Cardiac atrium fibroblast (primary cell): ENCODE results near the gene CSF2RB. TPM values are rescaled to one million over a fixed set of nuclear protein-coding genes. Genes with fewer than 3 reads are reported as not detected.

ENCODE experiments used
- total RNA-seq: library from RNA; depleted of rRNA; stranded (reverse); fragments of >200 nt; gene quantifications from 2 replicates; pipeline ENCODE4 v1.2.3, GENCODE V29; 2015

Gene CSF2RB
- 0.18 and 2.6 TPM in 2 replicates for total RNA-seq

DNA sequence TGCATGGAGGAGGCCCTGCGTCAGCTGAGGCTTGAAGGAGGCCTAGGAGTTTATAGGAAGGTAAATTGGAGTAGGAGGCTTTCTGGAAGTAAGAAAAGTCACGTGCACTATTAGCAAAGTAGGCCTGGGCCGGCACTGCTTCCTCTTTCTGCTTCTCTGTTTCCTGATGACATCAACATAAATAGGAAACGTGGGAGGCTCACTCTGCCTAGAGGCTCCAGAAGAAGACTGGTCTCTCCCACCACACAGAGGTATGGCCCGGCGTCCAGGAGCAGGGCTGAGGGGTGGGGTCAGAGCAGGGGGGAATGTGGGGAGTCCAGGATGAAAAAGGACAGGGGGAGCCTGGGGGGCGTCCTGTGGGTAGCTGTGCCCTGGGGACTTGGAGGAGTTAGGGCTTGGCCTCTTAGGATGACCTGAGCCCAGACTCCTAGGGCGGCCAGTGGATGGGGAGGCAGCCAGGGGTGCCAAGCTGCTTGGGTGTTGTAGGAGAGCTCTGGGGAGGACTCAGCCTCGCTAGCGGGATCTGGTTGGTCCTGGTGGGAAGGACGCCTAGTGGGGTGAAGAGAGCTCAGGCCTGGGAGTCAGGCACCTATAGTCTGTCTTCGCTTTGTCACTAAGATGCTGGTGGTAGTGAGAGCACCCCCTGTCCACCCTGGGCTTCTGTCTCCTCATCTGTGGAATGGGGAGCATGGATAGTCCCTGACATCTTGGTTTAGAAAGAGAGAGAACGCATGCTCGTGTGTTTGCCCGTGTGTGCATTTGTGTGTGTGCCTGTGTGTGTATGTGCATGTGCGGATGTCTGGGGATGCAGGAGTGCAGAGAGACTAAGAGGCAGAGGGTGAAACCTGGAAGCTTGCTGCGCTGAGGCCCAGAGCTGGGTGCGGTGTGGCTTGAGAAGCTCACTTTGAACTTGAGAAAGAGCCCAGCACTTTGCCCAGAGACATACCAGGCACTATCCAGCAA, at the start of gene CSF2RB:
CSF2RB (plus strand) TSS at position 202 of the 963 bp plus-strand sequence. CDS start 8,580 bp downstream, outside the sequence.

Other genes starting within 250 kb of the CSF2RB start
- not detected in 2 replicates for gene CACNG2, start 209.9 kb upstream of the CSF2RB start, total RNA-seq
- 8.4 and 17.9 TPM in 2 replicates for gene IFT27, start 137.5 kb upstream of the CSF2RB start, total RNA-seq
- gene PVALB, start 96.6 kb upstream of the CSF2RB start, total RNA-seq, result not detected in 2 replicates
- not detected in 2 replicates for gene NCF4, start 52.6 kb upstream of the CSF2RB start, total RNA-seq
- 49.4 and 56.7 TPM in 2 replicates for gene TST, start 105.8 kb downstream of the CSF2RB start, total RNA-seq
- gene MPST, start 106.1 kb downstream of the CSF2RB start, total RNA-seq, result 109 and 111 TPM in 2 replicates
- 32.1 and 35.7 TPM in 2 replicates for gene KCTD17, start 138.1 kb downstream of the CSF2RB start, total RNA-seq
- not detected in 2 replicates for gene TMPRSS6, start 196.1 kb downstream of the CSF2RB start, total RNA-seq
- not detected in 2 replicates for gene IL2RB, start 236.3 kb downstream of the CSF2RB start, total RNA-seq